GM10266 (cell line): ENCODE data around the gene RAI1.

Source experiments
- DNase-seq: peaks from one replicate; pipeline ENCODE4 v3.0.0; 2012; ENCODE audit errors: extremely low spot score
- TF ChIP-seq, protein P1 (sequence below): IDR thresholded peaks from 2 replicates; pipeline ENCODE4 v1.5.1; 2012; ENCODE audit warnings: mild to moderate bottlenecking, low read depth; ENCODE audit not compliant: control insufficient read depth, insufficient read depth; ENCODE audit errors: missing control alignments

Gene RAI1

DNA sequence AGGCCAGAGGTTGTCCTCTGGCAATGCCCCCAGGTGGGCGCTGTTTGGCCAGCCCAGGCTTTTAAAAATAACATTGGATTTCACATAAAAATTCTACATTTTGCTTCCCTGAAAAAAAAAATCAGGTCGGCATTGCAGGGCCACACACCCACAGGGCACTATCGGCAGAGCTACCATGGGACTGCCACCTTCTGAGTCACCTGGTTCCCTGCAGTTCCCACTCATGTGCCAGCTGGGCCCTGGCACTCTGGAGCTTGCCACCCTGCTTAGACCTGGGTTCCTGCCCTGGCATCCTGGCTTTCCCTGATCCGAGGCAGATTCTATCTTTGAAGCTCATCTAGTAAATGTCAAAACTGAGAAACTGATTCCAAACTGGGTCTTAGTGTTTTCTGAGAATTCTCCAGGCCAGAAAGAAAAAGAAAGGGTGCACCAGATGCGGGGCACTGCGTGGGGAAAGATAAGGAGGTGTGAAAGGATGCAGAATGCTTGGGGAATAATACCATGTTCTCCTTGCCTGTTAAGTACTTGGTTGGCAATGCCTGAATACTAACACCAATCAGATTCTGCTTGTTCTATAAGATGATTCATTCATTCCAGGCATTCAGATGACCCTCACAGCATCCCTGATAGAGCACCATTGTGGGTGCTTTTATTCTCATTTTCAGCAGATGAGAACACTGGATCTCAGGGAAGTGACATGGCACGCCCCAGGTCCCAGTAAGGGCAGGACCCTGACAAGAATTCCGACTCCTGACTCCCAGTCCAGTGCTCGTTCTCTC lies 51.8 kb downstream of the RAI1 start:
- no peak for DNase-seq

DNA sequence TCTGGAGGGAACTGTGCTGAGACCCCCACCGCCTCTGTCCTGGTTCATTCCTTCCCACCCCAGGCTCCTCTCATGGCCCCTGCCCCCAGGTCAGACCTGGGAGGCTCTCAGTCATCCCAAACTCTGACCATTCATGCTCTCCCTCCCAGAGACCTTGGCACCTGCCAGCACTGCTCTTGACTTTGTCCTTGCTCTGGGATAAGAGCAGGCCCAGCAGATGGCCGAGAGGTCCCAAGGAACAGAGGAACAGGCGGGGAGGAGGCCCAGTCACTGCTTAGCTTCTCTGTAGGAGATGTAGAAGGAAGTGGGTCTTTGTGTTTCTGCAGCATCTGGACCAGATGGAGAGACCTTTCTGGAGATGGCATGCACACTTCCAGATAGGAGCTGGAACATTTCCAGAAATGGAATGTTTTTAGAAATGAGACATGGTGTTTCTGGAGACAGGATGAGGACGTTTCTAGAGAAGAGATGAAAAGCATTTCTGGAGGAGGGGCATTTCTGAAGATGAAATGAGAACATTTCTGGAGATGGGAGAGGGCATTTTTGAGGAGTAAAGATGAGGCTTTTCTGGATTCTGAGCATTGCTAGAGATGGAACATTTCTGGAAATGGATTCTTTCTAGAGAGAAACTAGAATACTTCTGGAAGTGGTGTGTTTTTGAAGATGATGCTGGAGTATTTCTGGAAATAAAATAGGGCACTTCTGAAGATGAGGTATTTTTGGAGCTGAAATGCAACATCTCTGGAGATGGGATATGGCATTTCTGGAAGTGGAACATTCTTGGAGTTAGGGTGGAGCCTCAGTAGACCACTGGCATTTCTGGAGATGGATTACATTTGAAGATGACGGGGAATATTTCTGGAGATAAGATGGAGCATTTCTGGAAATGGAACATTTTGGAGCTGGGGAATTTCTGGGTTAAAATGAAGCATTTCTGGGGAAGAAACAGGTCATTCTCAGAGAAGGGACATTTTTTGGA lies 55.2 kb downstream of the RAI1 start:
- no peak for DNase-seq
- TF ChIP-seq, protein P1, sequence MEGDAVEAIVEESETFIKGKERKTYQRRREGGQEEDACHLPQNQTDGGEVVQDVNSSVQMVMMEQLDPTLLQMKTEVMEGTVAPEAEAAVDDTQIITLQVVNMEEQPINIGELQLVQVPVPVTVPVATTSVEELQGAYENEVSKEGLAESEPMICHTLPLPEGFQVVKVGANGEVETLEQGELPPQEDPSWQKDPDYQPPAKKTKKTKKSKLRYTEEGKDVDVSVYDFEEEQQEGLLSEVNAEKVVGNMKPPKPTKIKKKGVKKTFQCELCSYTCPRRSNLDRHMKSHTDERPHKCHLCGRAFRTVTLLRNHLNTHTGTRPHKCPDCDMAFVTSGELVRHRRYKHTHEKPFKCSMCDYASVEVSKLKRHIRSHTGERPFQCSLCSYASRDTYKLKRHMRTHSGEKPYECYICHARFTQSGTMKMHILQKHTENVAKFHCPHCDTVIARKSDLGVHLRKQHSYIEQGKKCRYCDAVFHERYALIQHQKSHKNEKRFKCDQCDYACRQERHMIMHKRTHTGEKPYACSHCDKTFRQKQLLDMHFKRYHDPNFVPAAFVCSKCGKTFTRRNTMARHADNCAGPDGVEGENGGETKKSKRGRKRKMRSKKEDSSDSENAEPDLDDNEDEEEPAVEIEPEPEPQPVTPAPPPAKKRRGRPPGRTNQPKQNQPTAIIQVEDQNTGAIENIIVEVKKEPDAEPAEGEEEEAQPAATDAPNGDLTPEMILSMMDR = no peak

More for the DNA sequence above, 51.8 kb downstream of the RAI1 start:
- TF ChIP-seq, protein P1 = no peak

DNA sequence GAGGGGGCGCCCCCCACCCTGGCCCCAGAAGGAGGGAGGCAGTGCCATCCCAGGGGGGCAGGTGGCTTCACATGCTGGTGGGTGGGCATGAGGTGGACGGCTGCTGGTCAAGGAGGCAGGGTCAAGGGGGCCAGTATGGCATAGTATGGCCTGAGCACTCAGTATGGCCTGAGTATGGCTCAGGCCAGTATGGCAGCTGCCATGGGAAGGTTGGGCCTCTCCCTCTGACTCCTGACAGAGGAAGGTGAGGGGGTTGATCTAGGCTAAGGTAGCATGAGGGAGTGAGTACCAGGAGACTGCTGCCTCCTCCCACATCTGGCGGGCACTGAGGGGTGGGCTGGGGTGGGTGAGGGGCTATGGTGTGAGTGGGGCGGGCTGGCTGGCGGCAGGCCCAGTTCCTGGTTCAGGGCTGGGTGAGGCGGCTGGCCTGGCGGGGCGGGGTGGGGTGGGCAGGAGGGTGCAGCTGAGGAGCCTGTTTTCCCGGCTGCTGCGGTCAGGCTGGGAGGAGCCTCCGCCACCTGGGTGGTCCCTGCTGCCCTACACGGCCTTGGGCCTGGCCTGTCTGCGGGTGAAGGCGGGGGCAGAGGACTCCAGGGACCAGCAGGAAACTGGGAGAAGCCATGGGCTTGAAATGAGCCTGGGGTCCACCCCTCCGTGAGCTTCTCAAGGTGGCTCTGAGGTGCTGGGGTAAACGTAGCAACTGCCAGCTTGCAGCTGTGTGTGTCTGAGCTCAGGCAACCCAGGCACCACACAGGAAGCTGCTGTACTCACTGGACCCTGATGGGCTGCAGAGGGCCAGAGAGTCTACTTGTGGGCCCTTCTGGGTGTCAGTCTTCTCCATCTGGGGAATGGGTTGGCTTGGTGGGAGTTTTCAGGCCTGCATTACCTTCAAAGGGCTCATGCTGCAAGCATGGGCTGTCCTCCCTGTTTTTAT lies 57.0 kb downstream of the RAI1 start:
- DNase-seq = no peak
- TF ChIP-seq, protein P1 = no peak

DNA sequence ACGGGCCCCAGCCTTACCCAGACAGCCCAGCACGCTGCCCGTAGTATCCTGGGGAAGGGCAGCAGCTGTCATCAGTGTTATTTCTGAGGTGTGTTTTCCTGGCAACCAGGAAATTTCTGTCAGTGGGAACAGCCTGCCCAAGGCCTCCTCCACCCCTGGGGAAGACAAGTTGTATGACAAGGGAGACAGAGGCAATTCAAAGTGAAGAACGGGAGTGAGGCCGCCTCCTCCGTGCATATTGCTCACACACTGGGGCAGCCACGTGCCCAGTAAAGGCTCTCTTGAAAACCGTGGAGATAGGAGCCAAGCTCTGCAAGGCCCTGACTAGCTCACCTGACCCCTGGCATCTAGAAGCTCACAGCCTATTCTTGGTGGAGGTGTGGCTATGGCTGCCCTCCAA lies 57.6 kb downstream of the RAI1 start:
- TF ChIP-seq, protein P1 = no peak
- DNase-seq = no peak

DNA sequence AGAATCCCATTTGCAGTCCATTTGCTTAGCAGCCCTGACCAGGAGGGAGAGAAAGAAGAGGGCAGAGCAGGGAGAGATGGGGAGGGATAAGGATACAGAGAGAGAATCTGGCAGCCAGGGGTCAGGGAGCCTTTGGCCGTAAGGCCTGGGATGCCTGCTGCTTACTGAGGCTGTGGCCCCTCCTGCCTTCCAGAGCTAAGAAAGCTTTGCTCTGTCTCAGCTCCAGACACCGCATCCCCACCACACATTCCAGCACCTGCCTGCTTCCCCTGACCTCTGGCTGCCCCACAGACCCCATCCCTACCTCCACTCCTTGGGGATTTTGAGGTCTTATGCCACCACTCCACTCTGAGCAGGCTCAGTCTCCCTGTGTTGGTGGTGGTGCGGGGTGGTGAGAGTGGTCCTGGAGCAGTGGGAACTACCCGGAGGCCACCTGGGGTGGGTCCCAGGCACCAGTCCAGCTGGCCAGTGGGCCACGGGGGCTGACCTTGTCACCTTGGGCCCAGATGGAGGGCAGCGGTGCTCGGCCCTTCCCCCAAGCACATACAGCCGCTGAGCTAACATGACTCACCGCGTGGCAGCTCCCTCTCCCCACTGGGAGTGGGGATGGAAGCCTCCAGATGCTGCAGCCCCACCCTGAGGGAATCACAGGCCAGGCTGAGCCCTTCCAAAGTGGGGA lies 58.3 kb downstream of the RAI1 start:
- DNase-seq = no peak
- TF ChIP-seq, protein P1 = no peak

DNA sequence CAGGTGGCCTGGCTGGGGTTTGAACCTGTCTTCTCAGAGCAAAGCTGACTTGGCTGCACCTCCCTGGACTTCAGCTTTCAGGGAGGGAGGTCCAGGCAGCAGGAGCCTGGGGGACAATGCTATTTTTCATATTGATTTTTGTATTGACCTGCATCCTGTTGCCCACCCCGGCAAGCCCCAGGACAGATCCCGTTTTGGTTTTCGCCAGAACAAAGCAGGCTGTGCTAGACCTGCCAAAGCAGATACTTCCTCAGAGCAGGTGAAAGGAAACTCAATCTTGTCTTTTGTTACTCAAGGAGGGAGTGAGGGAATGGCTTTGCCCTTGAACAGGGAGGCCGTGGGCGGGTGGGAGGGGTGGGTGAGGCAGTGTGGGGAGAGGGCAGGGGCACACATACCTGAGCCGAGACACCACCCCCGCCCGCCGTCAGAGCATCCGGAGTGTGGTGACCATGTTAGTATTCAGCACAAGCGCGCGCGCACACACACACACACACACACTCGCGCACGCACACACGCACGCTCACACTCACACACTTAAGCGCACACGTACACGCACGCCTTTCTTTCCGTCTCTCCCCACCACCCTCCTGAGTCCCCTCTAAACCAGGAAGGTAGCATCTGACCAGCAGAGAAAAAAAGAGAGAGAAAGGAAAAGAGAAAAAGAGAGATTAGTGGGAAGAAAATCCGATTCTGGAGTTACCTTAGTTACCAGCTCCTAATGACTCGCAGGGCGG lies 59.5 kb downstream of the RAI1 start:
- TF ChIP-seq, protein P1 = no peak
- no peak for DNase-seq
